Measurements from ENCODE around the gene LRRC71.

LRRC71 gene

DNA sequence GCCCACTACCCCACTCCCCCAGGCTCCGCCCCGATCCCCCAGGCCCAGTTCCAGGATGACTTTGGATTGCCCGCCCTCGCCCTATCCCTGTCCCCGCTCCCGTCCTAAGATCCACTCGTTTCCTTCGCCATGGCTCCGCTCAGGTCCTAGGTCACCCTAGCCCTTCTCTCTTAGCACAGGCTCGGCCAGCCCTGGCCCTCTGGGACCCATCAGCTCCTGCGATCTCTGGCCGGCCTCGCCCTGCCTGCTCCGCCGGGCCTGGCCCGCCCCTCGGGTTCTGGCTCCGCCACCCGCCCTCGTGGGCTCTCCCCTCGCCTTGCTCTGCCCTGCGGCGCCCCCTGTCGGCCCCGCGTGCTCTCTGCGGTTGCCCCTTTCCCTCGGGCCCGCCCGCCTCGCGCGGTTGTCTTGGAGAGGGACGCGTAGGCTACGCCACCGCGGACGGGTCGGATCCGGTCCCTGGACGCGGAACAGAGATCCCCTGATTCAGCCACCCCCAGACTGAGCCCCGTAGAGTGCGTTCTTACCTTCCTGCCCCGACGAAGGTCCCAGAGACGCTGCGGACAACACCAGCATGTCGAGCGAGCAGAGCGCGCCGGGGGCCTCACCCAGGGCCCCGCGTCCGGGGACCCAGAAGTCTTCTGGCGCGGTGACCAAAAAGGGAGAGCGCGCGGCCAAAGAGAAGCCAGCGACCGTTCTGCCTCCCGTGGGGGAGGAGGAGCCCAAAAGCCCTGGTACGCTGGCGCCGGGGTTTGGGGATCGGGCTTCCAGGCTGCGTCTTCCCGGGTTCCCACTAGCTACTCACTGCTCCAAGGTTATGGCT lies at the start of gene LRRC71:
TSS of gene LRRC71 (plus strand) at position 400 of the 820 bp plus-strand sequence. CDS start at position 572, 172 bp downstream.
- DNase-seq (ENCODE audit: low spot score): peak; percentile 29

DNA sequence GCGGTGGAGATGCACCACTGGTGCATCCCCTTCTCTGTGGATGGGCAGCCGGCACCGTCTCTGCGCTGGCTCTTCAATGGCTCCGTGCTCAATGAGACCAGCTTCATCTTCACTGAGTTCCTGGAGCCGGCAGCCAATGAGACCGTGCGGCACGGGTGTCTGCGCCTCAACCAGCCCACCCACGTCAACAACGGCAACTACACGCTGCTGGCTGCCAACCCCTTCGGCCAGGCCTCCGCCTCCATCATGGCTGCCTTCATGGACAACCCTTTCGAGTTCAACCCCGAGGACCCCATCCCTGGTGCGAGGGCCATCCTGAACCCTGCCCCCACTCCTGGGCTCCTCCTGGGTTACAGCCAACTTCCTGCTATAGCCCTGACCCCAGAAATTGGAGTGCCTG lies 46.8 kb upstream of the LRRC71 start:
- DNase-seq (ENCODE audit: low spot score): no peak

DNA sequence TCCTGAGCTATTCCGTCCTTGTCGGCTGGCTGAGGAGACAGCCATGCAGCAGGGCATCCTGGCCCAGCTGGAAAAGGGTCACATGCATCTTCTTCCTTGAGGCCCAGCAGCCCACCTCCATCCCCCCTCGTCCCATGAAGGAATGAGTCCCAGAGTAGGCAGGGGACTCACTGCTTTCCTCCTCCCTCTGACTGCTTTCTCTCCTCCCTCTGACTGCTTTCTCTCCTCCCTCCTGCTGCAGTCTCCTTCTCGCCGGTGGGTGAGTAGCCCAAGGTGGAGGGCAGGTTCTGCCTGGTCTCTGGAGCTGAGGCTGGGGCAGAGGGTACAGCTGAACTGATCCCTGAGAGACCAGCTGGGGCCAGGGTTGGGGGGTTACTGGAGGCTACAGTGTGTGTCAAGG lies 46.3 kb upstream of the LRRC71 start:
- DNase-seq (ENCODE audit: low spot score): no peak

DNA sequence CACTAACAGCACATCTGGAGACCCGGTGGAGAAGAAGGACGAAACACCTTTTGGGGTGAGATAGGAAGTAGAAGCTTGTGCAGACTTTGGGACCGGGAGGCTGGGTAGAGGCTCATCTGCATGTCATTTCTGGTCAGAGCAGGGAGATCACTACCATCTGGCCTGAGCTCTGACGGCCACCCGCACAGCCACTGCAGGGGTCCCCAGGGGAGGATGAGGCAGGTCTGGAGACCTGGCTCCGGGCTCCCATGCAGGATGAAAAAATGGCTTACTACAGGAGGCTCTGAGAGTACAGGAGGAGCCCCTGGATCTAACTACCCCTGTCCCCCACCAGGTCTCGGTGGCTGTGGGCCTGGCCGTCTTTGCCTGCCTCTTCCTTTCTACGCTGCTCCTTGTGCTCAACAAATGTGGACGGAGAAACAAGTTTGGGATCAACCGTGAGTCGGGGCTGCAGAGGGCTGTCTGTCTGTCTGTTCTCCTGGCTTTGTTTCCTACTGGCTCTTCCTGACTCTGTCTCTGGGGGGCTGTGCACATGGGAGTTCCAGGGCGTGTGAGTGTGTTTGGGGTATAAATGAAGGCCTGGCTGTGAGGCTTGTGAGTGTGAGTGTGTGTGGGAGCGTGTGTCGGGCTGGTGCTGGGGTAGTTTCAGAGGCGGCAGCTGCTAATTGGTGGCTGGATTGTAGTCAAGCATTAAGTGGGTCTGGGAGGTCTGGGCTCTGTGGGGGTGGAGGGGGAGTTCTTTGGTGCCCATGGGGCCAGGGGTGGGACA lies 45.7 kb upstream of the LRRC71 start:
- DNase-seq (ENCODE audit: low spot score): no peak

DNA sequence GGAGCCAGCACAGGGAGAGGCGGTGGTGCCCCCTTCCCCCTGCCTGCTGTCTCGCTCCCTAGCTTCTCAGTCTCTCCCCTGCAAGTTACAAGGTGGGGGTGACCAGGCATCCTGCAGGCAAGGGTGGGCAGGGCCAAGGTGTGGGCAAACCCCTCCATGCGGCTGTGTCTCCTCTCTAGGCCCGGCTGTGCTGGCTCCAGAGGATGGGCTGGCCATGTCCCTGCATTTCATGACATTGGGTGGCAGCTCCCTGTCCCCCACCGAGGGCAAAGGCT lies 45.2 kb upstream of the LRRC71 start:
- DNase-seq (ENCODE audit: low spot score): no peak

DNA sequence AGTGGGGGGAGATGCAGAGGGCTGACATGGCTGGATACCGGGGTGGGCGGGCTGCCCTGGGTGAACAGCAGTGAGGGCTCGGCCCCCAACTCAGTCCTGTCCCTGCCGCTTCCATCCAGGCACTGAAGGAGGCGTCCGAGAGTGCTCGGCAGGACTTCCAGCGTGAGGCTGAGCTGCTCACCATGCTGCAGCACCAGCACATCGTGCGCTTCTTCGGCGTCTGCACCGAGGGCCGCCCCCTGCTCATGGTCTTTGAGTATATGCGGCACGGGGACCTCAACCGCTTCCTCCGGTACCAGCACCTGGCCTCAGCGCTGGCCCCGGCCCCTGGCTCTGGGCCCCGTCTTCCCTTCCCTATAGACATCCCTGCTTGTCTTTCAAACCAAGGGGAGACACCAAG lies 44.2 kb upstream of the LRRC71 start:
- no peak for DNase-seq (ENCODE audit: low spot score)

DNA sequence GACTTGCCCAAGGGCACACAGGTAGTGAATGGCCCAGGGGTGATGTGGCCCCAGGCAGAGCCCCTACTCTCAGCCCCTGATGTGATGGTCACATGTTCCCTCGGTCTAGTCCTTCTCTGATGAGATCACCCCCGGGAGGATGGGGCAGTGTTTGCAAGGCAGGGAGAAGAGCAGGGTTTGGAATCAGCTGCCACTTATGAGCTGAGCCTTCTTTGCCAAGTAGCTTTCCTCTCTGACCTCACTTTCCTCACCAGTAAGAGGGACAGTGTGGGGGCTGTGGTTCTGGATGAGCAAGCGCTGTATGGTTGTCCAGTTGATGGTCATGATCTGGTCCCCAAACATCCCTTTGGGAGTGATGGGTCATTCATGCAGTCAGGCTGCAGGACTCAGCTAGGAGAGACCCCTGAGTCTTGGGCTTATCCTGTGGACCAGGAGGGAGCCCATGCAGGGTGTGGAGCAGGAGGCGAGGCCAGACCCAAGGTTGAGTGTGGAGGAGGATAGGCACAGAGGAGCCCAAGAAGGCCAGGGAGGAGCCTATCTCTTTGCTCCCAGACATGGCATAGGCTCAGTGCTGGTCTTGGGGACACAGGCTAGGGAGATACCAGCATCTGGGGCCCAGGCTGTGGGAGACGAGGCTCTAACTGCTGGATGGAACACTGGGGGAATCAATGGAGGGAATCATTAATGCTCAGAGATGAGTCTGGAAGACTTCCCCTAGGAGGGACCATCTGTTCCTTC lies 42.8 kb upstream of the LRRC71 start:
- no peak for DNase-seq (ENCODE audit: low spot score)

DNA sequence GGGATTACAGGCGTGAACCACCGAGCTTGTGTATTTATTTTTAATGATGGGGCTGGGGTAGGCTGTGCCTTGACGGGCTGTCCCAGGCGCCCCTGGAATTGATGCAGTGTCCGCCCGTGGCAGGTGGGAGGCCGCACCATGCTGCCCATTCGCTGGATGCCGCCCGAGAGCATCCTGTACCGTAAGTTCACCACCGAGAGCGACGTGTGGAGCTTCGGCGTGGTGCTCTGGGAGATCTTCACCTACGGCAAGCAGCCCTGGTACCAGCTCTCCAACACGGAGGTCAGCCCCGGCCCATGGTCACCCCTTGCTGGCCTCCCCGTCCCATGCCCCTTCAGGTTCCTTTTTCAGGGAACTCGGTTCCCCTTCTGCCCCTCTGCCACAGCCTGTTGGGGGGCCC lies 40.6 kb upstream of the LRRC71 start:
- DNase-seq (ENCODE audit: low spot score): no peak

DNA sequence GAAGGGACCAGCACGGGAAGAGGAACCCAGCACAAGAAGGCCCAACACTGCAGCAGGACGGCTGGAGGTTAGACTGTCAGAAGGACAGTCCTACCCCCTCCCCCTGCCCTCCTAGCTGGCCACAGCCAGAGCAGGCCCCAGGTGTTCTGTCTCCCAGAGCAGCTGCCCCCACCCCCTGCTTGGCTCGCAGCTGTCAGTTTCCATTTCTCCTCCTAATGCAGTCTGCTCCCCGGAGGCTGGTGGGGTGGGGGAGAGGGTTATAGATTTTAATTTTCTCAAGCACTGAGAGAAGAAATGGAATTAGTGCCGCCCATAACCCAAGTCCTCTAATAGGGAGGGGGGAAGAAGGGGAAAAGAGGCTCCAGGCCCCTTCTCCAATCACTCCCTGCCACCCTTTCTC lies 40.0 kb upstream of the LRRC71 start:
- DNase-seq (ENCODE audit: low spot score): no peak

DNA sequence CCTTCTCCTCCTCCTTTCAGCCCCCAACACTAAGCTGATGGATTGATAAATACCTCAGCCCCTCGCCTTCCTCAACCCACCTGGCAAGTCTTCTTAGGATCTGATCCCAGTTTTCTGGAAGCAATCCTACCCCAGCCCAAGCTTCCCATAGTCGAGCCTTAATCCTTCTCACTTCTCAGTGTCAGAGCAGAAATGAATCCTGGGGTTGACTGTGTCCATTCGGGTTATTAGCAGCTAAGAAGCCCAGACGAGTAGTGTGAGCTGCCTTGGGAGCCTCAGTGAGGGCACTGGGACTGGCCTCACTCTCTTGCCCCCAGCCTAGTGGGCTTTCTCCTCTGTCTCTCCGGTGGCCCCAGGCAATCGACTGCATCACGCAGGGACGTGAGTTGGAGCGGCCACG lies 39.3 kb upstream of the LRRC71 start:
- no peak for DNase-seq (ENCODE audit: low spot score)

DNA sequence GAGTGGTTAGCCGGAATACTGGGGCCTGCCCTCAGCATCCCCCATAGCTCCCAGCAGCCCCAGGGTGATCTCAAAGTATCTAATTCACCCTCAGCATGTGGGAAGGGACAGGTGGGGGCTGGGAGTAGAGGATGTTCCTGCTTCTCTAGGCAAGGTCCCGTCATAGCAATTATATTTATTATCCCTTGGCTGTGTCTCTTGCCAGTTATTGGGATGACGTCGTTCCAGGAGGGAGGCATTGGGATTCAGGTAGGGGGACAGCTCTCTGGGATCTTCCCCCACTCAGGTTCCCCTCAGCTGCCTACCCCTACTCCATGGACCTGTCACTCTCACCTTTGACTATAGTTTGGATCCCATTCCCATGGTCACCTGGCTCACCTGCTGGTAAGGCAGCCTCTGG lies 38.8 kb upstream of the LRRC71 start:
- no peak for DNase-seq (ENCODE audit: low spot score)

DNA sequence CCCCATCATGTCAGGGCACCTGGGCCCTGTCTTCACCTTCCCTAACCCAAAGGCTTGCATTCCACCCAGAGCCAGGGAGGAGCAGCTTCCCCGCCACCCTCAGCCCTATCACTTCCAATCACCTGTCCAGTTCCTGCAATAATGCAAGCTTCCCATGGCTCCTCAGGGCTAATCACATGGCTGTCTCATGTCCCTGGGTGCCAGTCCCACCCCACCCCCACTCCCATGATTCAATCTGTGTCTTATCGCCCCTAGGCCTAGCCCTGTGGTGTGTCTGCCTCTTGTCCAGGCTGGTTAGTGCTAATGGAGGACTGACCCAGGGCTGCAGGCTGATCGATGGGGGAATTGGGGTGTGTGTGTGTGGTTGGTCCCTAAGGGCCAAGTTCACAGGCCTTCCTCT lies 37.9 kb upstream of the LRRC71 start:
- no peak for DNase-seq (ENCODE audit: low spot score)

DNA sequence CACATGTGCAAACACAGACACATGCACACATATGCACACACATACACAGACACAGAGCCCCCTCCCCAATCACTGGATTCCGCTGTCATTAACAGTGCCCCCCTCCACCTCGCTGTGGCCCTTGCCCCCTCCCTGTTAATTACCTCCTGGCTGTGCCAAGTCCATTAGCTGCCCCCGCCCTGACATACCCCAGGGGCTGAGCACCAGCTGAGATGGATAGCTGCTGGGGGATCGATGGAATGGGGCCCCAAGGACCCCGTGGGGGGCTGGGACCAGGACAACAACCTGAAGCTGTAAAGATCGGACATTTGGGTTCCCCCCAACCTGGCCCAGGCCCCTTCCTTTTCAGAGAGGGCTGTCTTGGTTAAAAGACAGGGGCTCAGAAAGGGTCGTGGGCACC lies 36.5 kb upstream of the LRRC71 start:
- DNase-seq (ENCODE audit: low spot score): no peak

DNA sequence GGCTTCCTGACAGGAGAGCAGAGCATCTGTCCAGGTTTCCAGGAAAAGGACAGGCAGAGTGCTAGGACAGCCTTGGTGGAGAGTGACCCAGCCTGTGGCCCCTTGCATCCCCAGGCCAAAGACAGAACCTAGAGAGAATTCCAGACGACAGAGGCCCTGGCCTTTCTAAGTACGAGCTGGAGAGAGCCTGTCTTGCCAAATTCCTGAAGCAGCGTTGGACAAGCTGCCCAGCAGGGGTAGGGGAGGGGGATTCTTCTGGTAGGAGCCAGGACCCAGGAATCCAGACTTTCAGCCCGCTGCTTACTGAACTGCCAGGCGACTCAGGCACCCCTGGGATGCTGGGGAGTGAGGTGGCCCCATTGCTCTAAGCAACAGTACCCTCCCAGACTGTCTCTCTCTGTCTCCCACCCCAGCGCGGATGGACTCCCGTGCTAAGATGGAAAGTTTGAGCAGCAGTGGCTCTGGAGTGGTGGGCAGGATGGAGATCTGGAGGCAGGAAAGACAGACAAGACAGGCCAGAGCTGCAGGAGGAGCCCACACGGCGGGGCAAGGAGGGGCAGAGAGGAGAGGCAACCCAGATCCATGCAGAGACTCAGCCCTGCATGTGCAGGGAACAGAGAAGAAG lies 35.8 kb upstream of the LRRC71 start:
- no peak for DNase-seq (ENCODE audit: low spot score)

DNA sequence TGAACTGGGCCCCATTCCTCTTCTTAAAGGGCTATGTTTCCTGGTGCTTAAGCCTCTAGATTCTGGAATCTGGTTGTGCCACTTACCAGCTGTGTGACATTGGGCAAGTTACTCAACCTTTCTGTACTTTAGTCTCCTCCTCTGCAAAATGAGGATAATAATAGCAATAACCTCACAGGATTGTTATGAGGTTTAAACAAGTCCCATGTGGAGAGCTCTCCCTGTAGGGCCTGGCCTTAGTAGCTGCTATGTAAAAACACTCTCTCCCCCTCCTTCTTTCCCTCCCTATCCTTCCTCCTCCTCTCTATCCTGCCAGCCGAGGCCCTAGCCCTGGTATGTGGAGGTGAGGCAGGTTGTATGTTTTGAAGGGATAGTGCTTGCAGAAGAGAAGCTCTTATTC lies 35.1 kb upstream of the LRRC71 start:
- no peak for DNase-seq (ENCODE audit: low spot score)

DNA sequence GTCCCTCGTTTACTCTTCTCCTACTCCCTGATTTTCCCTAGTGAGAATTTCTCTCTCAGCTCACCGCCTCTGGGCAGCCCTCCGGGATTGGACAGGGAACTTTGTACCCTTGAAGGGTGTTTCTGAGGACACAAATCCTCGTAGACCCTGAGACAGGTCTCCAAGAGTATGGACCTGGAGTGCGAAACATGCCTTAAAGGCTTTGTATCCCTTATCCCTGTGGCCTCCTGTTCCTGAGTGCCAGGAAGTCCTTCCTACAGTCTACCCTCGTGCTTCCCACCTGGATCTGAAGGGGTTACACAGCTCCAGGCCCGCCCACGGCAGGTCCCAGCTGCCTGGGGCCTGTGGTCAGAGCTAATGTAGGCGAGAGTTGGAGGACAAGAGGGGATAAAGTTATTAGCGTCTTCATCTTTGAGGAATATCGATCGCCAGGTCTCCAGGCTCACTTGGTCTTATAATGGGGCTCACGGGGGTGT lies 34.5 kb upstream of the LRRC71 start:
- DNase-seq (ENCODE audit: low spot score): no peak

DNA sequence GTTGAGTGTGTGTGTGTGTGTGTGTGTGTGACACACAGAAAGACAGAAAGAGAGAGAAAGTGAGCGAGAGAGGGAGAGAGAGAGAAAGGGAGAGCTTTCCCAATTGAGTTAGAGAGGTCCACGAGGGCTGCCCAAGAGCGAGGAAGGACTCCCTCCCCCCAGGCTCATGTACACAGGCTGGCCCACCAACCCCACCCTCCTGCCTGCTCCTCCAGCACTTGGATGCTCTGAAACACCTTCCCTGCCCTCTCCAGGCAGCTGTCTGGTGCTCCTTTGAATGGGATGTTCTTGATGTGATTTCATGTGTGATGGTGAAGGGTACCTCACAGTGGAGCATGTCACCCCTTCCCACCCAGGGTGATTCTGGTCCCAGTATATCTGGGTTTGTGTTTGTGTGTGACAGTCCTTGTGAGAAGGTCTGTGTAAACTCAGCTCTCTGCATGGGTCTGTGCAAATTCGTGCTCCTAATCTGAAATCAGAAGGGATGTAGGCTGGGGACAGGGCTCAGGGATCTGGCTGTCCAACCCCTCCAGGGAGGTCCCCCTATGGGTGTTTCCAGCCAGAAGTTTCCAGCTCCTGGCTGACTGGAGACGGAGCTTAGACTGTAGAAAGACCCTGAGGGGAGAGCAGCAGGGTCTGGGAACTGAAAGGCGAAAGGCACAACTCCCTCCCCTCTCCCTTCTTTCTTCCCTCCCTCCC lies 33.7 kb upstream of the LRRC71 start:
- no peak for DNase-seq (ENCODE audit: low spot score)

DNA sequence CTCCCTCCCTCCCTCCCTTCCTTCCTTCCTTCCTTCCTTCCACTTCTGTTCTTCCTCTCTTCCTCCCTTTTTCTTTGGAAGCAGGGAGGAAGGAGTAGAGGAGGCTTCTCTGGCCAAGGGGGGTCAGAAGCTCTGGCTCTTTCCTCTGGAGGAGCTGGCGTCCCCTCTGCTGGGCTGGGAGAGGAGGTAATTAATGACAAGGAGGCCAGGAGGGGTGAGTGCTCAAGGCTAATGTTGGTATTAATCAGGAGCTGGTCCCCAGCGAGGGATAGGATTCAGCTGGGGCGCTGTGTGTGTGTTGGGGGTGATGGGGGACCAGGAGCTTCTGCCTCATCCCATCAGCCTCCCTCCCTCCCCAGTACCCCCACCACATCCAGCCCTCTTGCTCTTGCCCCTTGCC lies 33.1 kb upstream of the LRRC71 start:
- no peak for DNase-seq (ENCODE audit: low spot score)

DNA sequence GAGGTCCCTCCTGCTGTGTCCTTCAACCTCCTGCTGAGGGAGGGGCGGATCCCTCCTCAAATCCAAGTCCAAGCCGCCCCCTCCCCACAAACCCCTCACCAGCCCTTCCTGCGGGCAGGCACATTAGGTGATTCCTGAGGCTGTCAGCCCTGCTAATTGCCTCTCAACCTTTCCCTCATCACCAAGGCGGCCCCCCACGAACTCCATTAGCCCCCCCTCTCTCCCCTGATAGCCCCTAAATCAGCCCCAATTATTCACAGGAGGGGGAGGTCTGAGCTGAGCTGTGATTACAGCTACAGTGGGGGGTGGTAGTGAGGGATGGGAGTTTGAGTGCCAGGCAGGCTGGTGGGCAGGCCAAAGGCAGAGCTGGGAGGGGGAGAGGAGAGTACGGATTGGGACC lies 32.7 kb upstream of the LRRC71 start:
- no peak for DNase-seq (ENCODE audit: low spot score)

DNA sequence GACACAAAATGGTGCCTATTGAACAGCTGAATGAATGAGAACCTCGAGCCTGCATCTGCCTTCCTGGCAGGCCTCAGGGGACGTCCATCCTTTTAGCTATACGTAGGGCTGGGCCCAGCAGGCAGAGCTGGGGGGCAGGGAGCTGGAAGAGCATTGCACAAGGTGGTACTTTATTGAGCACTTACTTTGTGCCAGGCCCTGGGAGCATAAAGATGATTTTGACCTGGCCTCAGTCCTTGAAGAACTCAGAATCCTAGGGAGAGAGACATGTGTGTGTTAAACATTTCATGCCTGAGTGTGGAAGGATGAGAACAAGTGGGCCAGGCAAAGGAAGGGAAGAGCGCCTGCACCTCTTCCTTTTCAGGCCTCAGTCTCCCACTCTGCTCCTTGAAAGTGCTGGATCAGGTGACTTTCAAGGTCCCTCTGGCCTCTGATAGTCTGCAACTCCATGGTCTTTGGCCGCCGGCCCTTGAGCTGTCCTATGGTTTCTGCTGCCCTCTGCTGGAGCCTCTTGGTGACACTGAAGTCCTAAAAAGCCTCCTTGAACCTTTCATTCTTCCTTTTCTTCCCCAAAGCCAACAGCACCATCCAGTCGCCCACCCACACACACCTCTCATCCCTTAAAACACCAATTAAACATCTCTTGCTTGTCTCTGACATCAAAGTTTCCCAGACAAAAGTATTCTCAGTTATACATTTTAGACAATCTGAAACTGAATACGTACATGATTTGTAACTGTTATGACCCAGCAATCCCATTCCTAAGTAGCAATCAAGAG lies 30.4 kb upstream of the LRRC71 start:
- peak; percentile 89 for DNase-seq (ENCODE audit: low spot score)
